Motor neuron (in vitro differentiated cells): Measurements from ENCODE around the gene PGRMC1. TPM values are rescaled to one million over a fixed set of nuclear protein-coding genes. Genes with fewer than 3 reads are reported as not detected.
A peak's percentile ranks its signal among the peaks of the same experiment; 100 is the strongest.
"Not testable (repeated sequence)": the region's sequence is repeated elsewhere in the genome, so short reads cannot be mapped to it uniquely, and the experiment has no call there.

Experiments used
- ATAC-seq, 8 experiments: fragments of 200-7000 bp; cut with Tn5 transposase; replicated peaks in 6 of 8; 2 replicates each; pipeline ENCODE4 v1.8.0; 2021; ENCODE audit warnings: mild to moderate bottlenecking in 8 of 8, moderate library complexity in 8 of 8
- H3K27ac ChIP-seq, 2 donors: fragments of 250-450 bp; sonication (Bioruptor Pico); 2 replicates each; pipeline ENCODE4 v1.9.0; 2021; ENCODE audit warnings: antibody characterized with exemption in 2 of 2, mild to moderate bottlenecking in 2 of 2, moderate library complexity in 1 of 2
- H3K4me1 ChIP-seq, 2 donors: fragments of 250-450 bp; sonication (Bioruptor Pico); replicated peaks in 1 of 2; 2 replicates each; pipeline ENCODE4 v1.6.1; 2021; ENCODE audit warnings: antibody characterized with exemption in 2 of 2, mild to moderate bottlenecking in 2 of 2, moderate library complexity in 1 of 2
- H3K4me3 ChIP-seq, 5 donors: fragments of 250-450 bp; sonication (Bioruptor Pico); 2 replicates each; pipeline ENCODE4 v1.9.0; 2021; ENCODE audit warnings: antibody characterized with exemption in 5 of 5, mild to moderate bottlenecking in 5 of 5, moderate library complexity in 4 of 5
- WGBS, 10 experiments: fragments of 450-650 bp; shearing (Covaris generic); methylation state at CpG; one replicate each; pipeline ENCODE4 v1.0.0; 2022; 5-methylcytosine and 5-hydroxymethylcytosine counted together
- in situ Hi-C, 9 experiments: fragments of 400-800 bp; cut with MboI; loops; one replicate each; pipeline ENCODE4 v1.15.0; 2021; ENCODE audit warnings: low sequenced_read_pairs in 9 of 9, low pct_unique_long_range_greater_than_20kb in 2 of 9; ENCODE audit not compliant: unreplicated experiment in 9 of 9
- total RNA-seq, 8 experiments: library from RNA; unstranded; fragments of 300-600 nt; gene quantifications; 2 replicates each; pipeline versions ENCODE4 v1.2.3 to v1.2.4, GENCODE V29; 2022

PGRMC1 gene
- total RNA-seq, 8 experiments from 2014 or later: 56.6 to 183 (median 147) TPM

GRCh38 chrX:119290476-119290875, 54.4 kb downstream of the PGRMC1 start:
- Histone ChIP-seq H3K27ac (no peak overlapping the region), H3K4me3 (no peak overlapping the region), H3K4me1 (no peaks in the 10 kb centered on the region)
- in situ Hi-C loops: no loop called here
- ATAC-seq: no peak

GRCh38 chrX:119291246-119291645, 55.2 kb downstream of the PGRMC1 start:
- H3K27ac ChIP-seq, H3K4me3 ChIP-seq, H3K4me1 ChIP-seq, ATAC-seq, in situ Hi-C loops: not testable (repeated sequence)
- 20 to 83% (median 33%) methylated on average over 1 of the region's 2 CpGs; no CpG with 5 or more reads in 6 of the 10 experiments for WGBS, 10 experiments

- in situ Hi-C loops: no loop called here
- ATAC-seq: peak in 1 of 8 experiments; percentile 29
- no peaks in the 10 kb centered on the region for H3K4me1 ChIP-seq
- no peak overlapping the region for H3K27ac ChIP-seq
- no peak overlapping the region for H3K4me3 ChIP-seq
Observed at GRCh38 chrX:119292445-119292844, 56.4 kb downstream of the PGRMC1 start.

Other genes starting within 250 kb of the PGRMC1 start
- under 1 TPM in 1 of 8 experiments, not detected in 7; 0.57 TPM for gene CT47C1, start 163.3 kb upstream of the PGRMC1 start, total RNA-seq
- gene KIAA1210, start 108.5 kb upstream of the PGRMC1 start, total RNA-seq: under 1 TPM in 6 of 8 experiments, not detected in 2; 0.04 to 0.14 (median 0.06) TPM
- 1 to 10 TPM in 4 of 8 experiments, under 1 TPM in 4; 0.16 to 8.3 (median 2.1) TPM for gene SLC25A43, start 163.1 kb downstream of the PGRMC1 start, total RNA-seq
- 100 to 1,000 TPM; 103 to 455 (median 201) TPM for gene SLC25A5, start 232.2 kb downstream of the PGRMC1 start, total RNA-seq